GM18873 (cell line): ENCODE measurements around the gene ARPC3.
"Not testable (repeated sequence)": the region's sequence is repeated elsewhere in the genome, so short reads cannot be mapped to it uniquely, and the experiment has no call there.

Source experiments
- ATAC-seq: cut with Tn5 transposase; IDR thresholded peaks from one replicate; pipeline ENCODE4 v1.9.1; 2021; ENCODE audit warnings: mild to moderate bottlenecking, moderate library complexity, moderate number of reproducible peaks; ENCODE audit not compliant: unreplicated experiment, low FRiP score

The ARPC3 gene

GRCh38 chr12:110420644-110421043 lies 29.5 kb downstream of the ARPC3 start:
- ATAC-seq: not testable (repeated sequence)

- ATAC-seq: not testable (repeated sequence)
Measured at GRCh38 chr12:110417113-110417512, 33.0 kb downstream of the ARPC3 start.

- ATAC-seq: not testable (repeated sequence)
Measured at GRCh38 chr12:110410086-110410485, 40.1 kb downstream of the ARPC3 start.

GRCh38 chr12:110405126-110405662 lies 44.9 kb downstream of the ARPC3 start:
- not testable (repeated sequence) for ATAC-seq

GRCh38 chr12:110403976-110404682 lies 46.0 kb downstream of the ARPC3 start:
- ATAC-seq: peak; percentile 22

- ATAC-seq: peak; percentile 64
Measured at GRCh38 chr12:110403146-110403975, 46.8 kb downstream of the ARPC3 start, which contains the start of gene ANAPC7. TSS of gene ANAPC7 (minus strand) at chr12:110403708. CDS start at chr12:110403627, 81 bp downstream.
